ENCODE results near the gene NCBP3. TPM values are rescaled to one million over a fixed set of nuclear protein-coding genes. Genes with fewer than 3 reads are reported as not detected.

Gene NCBP3
- total and polyA plus RNA-seq, 9 of the 15 experiments (the other 6 are each of a cell fraction or from before 2014, with no cell fraction given), result 3.1 to 25.5 (median 20.5) TPM

DNA sequence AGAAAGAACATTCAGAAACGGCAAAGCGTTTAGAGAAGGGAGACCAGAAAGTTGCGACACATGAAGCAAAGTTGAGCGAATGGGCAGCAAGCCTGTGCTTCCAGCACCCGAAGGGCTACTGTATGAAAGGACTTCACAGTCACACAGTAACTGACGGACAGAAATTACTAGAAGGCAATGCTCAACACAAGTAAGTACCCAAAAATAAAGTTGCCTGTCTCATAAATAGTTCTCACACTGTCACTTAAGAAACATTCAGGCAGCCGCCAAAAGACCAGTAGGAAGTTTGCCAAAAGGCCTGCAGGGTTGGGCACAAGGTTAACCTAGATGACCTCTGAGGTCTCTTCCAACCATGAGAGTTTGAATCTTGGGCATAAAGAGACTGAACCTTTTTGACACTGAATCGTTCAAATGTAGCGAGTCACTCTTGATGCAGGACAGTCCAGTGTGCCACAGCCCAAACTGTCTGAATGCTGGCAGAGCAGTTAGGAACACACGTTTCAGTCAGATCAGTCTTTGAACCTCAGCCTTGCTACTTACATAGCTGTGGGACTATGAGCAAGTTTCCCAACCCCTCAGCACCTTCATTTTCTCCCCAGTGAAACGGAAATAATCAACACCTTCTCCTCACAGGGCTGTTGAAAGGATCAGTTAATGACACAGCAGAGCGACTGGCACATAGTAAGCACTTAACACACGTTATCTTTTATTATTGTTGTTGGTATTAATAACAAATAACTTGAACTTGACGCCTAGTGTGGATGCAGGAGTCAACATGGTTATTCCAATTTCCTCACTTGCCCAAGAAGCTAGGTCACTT lies 10.4 kb downstream of the NCBP3 start:
- H4K20me1 ChIP-seq (replicated peaks; ENCODE audit: control insufficient read depth, insufficient read depth, low read length), result 0 out of 2 replicates have a peak, but pooled peaks cover 5% of the 10 kb centered on the region
- ChIA-PET POLR2A (no interaction called here), CTCF (ENCODE audit: low intra/inter-chr PET ratio) (interaction anchor here (0.6 kb wide), 1 partner anchor 217 kb away, joined by 3 read pairs; no protein-coding TSS in a partner anchor)
- H3K27me3 ChIP-seq (ENCODE audit: control insufficient read depth in 2 of 2, insufficient read depth in 2 of 2, low read length in 2 of 2), result no peaks in the 10 kb centered on the region
- WGBS (ENCODE audit: insufficient coverage, low coverage, missing lambda C conversion rate), result 71% methylated on average over 14 of the region's 14 CpGs
- H3K36me3 ChIP-seq (ENCODE audit: control insufficient read depth, insufficient read depth, low read length), result peaks cover 63% of the 10 kb centered on the region; the same call in 2 of the 3 replicates
- TF ChIP-seq, protein P1, sequence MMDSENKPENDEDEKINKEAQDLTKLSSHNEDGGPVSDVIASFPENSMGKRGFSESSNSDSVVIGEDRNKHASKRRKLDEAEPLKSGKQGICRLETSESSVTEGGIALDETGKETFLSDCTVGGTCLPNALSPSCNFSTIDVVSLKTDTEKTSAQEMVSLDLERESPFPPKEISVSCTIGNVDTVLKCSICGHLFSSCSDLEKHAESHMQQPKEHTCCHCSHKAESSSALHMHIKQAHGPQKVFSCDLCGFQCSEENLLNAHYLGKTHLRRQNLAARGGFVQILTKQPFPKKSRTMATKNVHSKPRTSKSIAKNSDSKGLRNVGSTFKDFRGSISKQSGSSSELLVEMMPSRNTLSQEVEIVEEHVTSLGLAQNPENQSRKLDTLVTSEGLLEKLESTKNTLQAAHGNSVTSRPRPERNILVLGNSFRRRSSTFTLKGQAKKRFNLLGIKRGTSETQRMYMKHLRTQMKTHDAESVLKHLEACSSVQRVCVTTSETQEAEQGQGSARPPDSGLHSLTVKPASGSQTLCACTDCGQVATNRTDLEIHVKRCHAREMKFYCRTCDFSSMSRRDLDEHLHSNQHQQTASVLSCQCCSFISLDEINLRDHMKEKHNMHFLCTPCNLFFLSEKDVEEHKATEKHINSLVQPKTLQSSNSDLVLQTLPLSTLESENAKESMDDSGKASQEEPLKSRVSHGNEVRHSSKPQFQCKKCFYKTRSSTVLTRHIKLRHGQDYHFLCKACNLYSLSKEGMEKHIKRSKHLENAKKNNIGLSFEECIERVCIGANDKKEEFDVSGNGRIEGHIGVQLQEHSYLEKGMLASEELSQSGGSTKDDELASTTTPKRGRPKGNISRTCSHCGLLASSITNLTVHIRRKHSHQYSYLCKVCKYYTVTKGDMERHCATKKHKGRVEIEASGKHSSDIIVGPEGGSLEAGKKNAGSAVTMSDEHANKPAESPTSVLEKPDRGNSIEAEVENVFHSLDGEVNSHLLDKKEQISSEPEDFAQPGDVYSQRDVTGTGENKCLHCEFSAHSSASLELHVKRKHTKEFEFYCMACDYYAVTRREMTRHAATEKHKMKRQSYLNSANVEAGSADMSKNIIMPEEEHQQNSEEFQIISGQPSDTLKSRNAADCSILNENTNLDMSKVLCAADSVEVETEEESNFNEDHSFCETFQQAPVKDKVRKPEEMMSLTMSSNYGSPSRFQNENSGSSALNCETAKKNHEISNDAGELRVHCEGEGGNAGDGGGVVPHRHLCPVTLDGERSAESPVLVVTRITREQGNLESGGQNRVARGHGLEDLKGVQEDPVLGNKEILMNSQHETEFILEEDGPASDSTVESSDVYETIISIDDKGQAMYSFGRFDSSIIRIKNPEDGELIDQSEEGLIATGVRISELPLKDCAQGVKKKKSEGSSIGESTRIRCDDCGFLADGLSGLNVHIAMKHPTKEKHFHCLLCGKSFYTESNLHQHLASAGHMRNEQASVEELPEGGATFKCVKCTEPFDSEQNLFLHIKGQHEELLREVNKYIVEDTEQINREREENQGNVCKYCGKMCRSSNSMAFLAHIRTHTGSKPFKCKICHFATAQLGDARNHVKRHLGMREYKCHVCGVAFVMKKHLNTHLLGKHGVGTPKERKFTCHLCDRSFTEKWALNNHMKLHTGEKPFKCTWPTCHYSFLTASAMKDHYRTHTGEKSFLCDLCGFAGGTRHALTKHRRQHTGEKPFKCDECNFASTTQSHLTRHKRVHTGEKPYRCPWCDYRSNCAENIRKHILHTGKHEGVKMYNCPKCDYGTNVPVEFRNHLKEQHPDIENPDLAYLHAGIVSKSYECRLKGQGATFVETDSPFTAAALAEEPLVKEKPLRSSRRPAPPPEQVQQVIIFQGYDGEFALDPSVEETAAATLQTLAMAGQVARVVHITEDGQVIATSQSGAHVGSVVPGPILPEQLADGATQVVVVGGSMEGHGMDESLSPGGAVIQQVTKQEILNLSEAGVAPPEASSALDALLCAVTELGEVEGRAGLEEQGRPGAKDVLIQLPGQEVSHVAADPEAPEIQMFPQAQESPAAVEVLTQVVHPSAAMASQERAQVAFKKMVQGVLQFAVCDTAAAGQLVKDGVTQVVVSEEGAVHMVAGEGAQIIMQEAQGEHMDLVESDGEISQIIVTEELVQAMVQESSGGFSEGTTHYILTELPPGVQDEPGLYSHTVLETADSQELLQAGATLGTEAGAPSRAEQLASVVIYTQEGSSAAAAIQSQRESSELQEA (IDR thresholded peaks at IDR 0.05; ENCODE audit: low read depth), result no peak
- no peak for TF ChIP-seq HMG20A (CRISPR knock-in tag; conservative IDR thresholded peaks at IDR 0.05)
- 0 out of 2 replicates have a peak, but pooled peaks have one; percentile 14 for TF ChIP-seq CEBPB (tag; IDR thresholded peaks at IDR 0.05)
- no peak for TF ChIP-seq SREBF2 (CRISPR knock-in tag; IDR thresholded peaks at IDR 0.05)
- no peak overlapping the region for H3K9ac ChIP-seq (ENCODE audit: insufficient read depth in 1 of 2, low read depth in 2 of 2, low read length in 2 of 2)
- H3K79me2 ChIP-seq (ENCODE audit: control insufficient read depth, insufficient read depth, low read length), result no peaks in the 10 kb centered on the region; the same call in 2 of the 3 replicates
- no peaks in the 10 kb centered on the region for H3K9me1 ChIP-seq (ENCODE audit: control insufficient read depth, insufficient read depth, low read length)
- H3K27ac ChIP-seq (ENCODE audit: extremely low read depth, low read depth, low read length), result no peak overlapping the region
- BruUV-seq (replicated peaks), result no TSS peak
- no peak overlapping the region for H3K4me2 ChIP-seq (ENCODE audit: insufficient read depth, low read length)
- DNase-seq (ENCODE audit: extremely low read depth in 1 of 4, low spot score in 3 of 4) (no peak), FAIRE-seq (no peak), ATAC-seq (no peak)
- no peaks in the 10 kb centered on the region for H3K4me1 ChIP-seq (replicated peaks in 1 of 2; ENCODE audit: control insufficient read depth in 2 of 2, insufficient read depth in 2 of 2, low read length in 2 of 2)
- in situ Hi-C loops (cut with MboI) (no loop called here), intact Hi-C loops (cut with micrococcal nuclease) (no loop called here)
- H3K4me3 ChIP-seq, result no peak overlapping the region
- no peak overlapping the region for H2AFZ ChIP-seq (ENCODE audit: low read depth, low read length)
- no peaks in the 10 kb centered on the region for H3K9me3 ChIP-seq (replicated peaks; ENCODE audit: control insufficient read depth, insufficient read depth, low read depth, low read length)
